Measurements from ENCODE around the gene COPG2. TPM values are rescaled to one million over a fixed set of nuclear protein-coding genes. Genes with fewer than 3 reads are reported as not detected.

COPG2 gene
- total RNA-seq, 1 donor from 2014 or later, result 15.3 TPM

DNA sequence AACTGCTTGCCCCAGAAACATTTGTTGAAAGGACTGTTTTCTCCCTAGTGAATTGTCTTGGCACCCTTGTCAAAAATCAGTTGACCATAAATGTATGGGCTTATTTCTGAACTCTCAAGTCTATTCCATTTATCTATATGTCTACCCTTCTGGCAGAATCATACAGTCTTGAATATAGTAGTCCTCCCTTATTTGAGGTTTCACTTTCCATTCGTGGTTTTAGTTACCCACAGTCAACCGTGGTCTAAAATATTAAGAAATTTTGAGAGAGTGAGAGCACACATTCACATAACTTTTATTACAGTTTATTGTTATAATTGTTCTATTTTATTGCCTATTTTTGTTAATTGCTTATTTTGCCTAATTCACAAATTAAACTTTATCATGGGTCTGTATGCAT lies 210.3 kb downstream of the COPG2 start:
- ChIA-PET POLR2A (no interaction called here), CTCF (no interaction called here)
- Mint-ChIP-seq H3K9me3 (peaks cover 4% of the 10 kb centered on the region), H3K36me3 (ENCODE audit: low read depth) (no peaks in the 10 kb centered on the region), H3K27ac (no peak overlapping the region), H3K27me3 (peaks cover 2% of the 10 kb centered on the region), H3K4me1 (peaks cover 3% of the 10 kb centered on the region), H3K4me3 (no peak overlapping the region)
- DNase-seq (no peak), ATAC-seq (ENCODE audit: low read depth) (no peak)
- intact Hi-C loops (cut with micrococcal nuclease), result no loop called here
- TF ChIP-seq, protein P1, sequence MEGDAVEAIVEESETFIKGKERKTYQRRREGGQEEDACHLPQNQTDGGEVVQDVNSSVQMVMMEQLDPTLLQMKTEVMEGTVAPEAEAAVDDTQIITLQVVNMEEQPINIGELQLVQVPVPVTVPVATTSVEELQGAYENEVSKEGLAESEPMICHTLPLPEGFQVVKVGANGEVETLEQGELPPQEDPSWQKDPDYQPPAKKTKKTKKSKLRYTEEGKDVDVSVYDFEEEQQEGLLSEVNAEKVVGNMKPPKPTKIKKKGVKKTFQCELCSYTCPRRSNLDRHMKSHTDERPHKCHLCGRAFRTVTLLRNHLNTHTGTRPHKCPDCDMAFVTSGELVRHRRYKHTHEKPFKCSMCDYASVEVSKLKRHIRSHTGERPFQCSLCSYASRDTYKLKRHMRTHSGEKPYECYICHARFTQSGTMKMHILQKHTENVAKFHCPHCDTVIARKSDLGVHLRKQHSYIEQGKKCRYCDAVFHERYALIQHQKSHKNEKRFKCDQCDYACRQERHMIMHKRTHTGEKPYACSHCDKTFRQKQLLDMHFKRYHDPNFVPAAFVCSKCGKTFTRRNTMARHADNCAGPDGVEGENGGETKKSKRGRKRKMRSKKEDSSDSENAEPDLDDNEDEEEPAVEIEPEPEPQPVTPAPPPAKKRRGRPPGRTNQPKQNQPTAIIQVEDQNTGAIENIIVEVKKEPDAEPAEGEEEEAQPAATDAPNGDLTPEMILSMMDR (IDR thresholded peaks at IDR 0.05), result no peak

Other genes starting within 250 kb of the COPG2 start
- gene CEP41, start 227.7 kb downstream of the COPG2 start, total RNA-seq, result 5.1 and 6.6 TPM in 2 replicates
- 7.4 and 8.1 TPM in 2 replicates for gene MEST, start 176.7 kb downstream of the COPG2 start, total RNA-seq
- not detected in 2 replicates for gene TSGA13, start 17.8 kb upstream of the COPG2 start, total RNA-seq
- 0.10 TPM in 1 of 2 replicates, not detected in the other for gene KLF14, start 65.5 kb upstream of the COPG2 start, total RNA-seq

All from activated B cell treated with CpG ODN at 0.5 μM for 24 hours (primary cell).